IMR-90 (cell line): Measurements from ENCODE around the gene ADGRG4. TPM values are rescaled to one million over a fixed set of nuclear protein-coding genes. Genes with fewer than 3 reads are reported as not detected.

Experiments
- ATAC-seq: fragments of 200-7000 bp; cut with Tn5 transposase; 2 replicates; pipeline ENCODE4 v1.9.1; 2020; ENCODE audit warnings: low read depth, mild to moderate bottlenecking, moderate library complexity
- BruUV-seq: library from RNA; stranded (reverse); fragments of 400-500 nt; replicated peaks from 2 replicates; lab custom pipeline; 2021; lab: Mats Ljungman, UMichigan
- CTCF ChIA-PET: fragments of 300-600 bp; formaldehyde crosslinking; extraction: SDS; loops from one replicate; lab custom pipeline; 2021; ENCODE audit warnings: antibody characterized with exemption; lab: Yijun Ruan, JAX
- POLR2A ChIA-PET: fragments of 300-600 bp; sonication (Branson Sonifier 250); formaldehyde crosslinking; loops from one replicate; lab custom pipeline; 2022; ENCODE audit warnings: antibody characterized with exemption; ENCODE audit not compliant: unreplicated experiment; lab: Charles Lee
- DNase-seq: peaks from one replicate; pipeline ENCODE4 v3.0.0; 2013
- H2AFZ ChIP-seq: replicated peaks from 2 replicates; pipeline ENCODE3; 2013; ENCODE audit warnings: low read length, mild to moderate bottlenecking; ENCODE audit not compliant: poor library complexity
- H2AK5ac ChIP-seq: 2 replicates; pipeline ENCODE4 v1.6.1; 2013; ENCODE audit warnings: low read depth, low read length, inconsistent platforms
- H2AK9ac ChIP-seq: replicated peaks from 2 replicates; pipeline ENCODE3; 2013; ENCODE audit warnings: mild to moderate bottlenecking, low read depth, low read length, moderate library complexity; ENCODE audit not compliant: poor library complexity
- H2BK120ac ChIP-seq: 2 replicates; pipeline ENCODE4 v1.6.1; 2013; ENCODE audit warnings: low read depth, low read length, inconsistent platforms
- H2BK15ac ChIP-seq: 3 replicates; pipeline ENCODE4 v1.6.1; 2013; ENCODE audit warnings: low read depth, low read length, inconsistent platforms
- H2BK20ac ChIP-seq: 2 replicates; pipeline ENCODE4 v1.6.1; 2013; ENCODE audit warnings: low read depth, mild to moderate bottlenecking, inconsistent platforms, low read length, moderate library complexity
- H2BK5ac ChIP-seq: 2 replicates; pipeline ENCODE4 v1.6.1; 2013; ENCODE audit warnings: mild to moderate bottlenecking, low read depth, low read length, inconsistent platforms; ENCODE audit not compliant: poor library complexity, severe bottlenecking
- H3K14ac ChIP-seq: replicated peaks from 2 replicates; pipeline ENCODE4 v1.6.1; 2013; ENCODE audit warnings: low read depth, low read length, inconsistent platforms
- H3K18ac ChIP-seq: 2 replicates; pipeline ENCODE4 v1.6.1; 2013; ENCODE audit warnings: low read depth, low read length, control low read depth
- H3K23ac ChIP-seq: 2 replicates; pipeline ENCODE4 v1.6.1; 2013; ENCODE audit warnings: low read depth, low read length, inconsistent platforms
- H3K27ac ChIP-seq: 2 replicates; pipeline ENCODE4 v1.5.1; 2013; ENCODE audit warnings: mild to moderate bottlenecking, control low read depth, low read length; ENCODE audit not compliant: insufficient read depth
- H3K27me3 ChIP-seq: 2 replicates; pipeline ENCODE4 v1.6.1; 2013; ENCODE audit warnings: low read length; ENCODE audit not compliant: control insufficient read depth, insufficient read depth
- H3K36me3 ChIP-seq: 2 replicates; pipeline ENCODE4 v1.6.1; 2013; ENCODE audit warnings: low read length, mixed read lengths; ENCODE audit not compliant: control insufficient read depth, insufficient read depth
- H3K4ac ChIP-seq: 2 replicates; pipeline ENCODE4 v1.6.1; 2013; ENCODE audit warnings: low read depth, low read length, inconsistent platforms
- H3K4me1 ChIP-seq: 2 replicates; pipeline ENCODE4 v1.6.1; 2013; ENCODE audit warnings: low read length, mixed read lengths; ENCODE audit not compliant: control insufficient read depth, insufficient read depth
- H3K4me2 ChIP-seq: 2 replicates; pipeline ENCODE4 v1.6.1; 2013; ENCODE audit warnings: low read depth, mild to moderate bottlenecking, control low read depth, low read length, moderate library complexity
- H3K4me3 ChIP-seq: 2 replicates; pipeline ENCODE4 v1.5.1; 2013; ENCODE audit warnings: low read depth, mild to moderate bottlenecking, control low read depth, low read length, moderate library complexity; ENCODE audit not compliant: insufficient read depth
- H3K56ac ChIP-seq: 2 replicates; pipeline ENCODE4 v1.6.1; 2013; ENCODE audit warnings: low read length, inconsistent platforms; ENCODE audit not compliant: insufficient read depth; ENCODE audit errors: extremely low read depth
- H3K79me1 ChIP-seq, 2 experiments: 2 replicates each; pipeline ENCODE4 v1.6.1; 2013; ENCODE audit warnings: low read length in 2 of 2, inconsistent platforms in 1 of 2, low read depth in 1 of 2
- H3K9ac ChIP-seq: 2 replicates; pipeline ENCODE4 v1.6.1; 2013; ENCODE audit warnings: low read depth, low read length, control low read depth
- H3K9me1 ChIP-seq: 2 replicates; pipeline ENCODE4 v1.6.1; 2013; ENCODE audit warnings: low read length, inconsistent platforms; ENCODE audit not compliant: insufficient read depth
- H3K9me3 ChIP-seq: 2 replicates; pipeline ENCODE4 v1.6.1; 2013; ENCODE audit warnings: low read length; ENCODE audit not compliant: control insufficient read depth, insufficient read depth
- H4K20me1 ChIP-seq: 2 replicates; pipeline ENCODE4 v1.6.1; 2013; ENCODE audit warnings: low read length, inconsistent platforms; ENCODE audit not compliant: insufficient read depth
- H4K5ac ChIP-seq: 2 replicates; pipeline ENCODE4 v1.6.1; 2013; ENCODE audit warnings: mild to moderate bottlenecking, low read depth, low read length, control low read depth
- H4K8ac ChIP-seq, 2 experiments: 2 replicates each; pipeline ENCODE4 v1.6.1; 2013; ENCODE audit warnings: low read depth in 2 of 2, low read length in 2 of 2, control low read depth in 1 of 2, inconsistent platforms in 1 of 2
- H4K91ac ChIP-seq: 2 replicates; pipeline ENCODE4 v1.6.1; 2013; ENCODE audit warnings: low read depth, low read length, inconsistent platforms; ENCODE audit not compliant: insufficient read depth
- BHLHE40 ChIP-seq: fragments of 150-350 bp; IDR thresholded peaks from 2 replicates; pipeline ENCODE4 v1.6.1; 2016; ENCODE audit warnings: mild to moderate bottlenecking, low read depth, low read length
- CHD1 ChIP-seq: IDR thresholded peaks from 2 replicates; pipeline ENCODE4 v1.6.1; 2012; ENCODE audit warnings: low read depth, low read length, improper control_type of control experiment
- CTCF ChIP-seq: conservative IDR thresholded peaks from 2 replicates; pipeline ENCODE4 v1.5.1; 2012; ENCODE audit warnings: mild to moderate bottlenecking, low read depth, low read length, improper control_type of control experiment
- FOS ChIP-seq: fragments of 150-350 bp; IDR thresholded peaks from 2 replicates; pipeline ENCODE4 v1.6.1; 2016; ENCODE audit warnings: low read depth, low read length
- MXI1 ChIP-seq: IDR thresholded peaks from 2 replicates; pipeline ENCODE4 v1.6.1; 2012; ENCODE audit warnings: low read depth, mild to moderate bottlenecking, low read length, moderate library complexity, borderline replicate concordance
- WGBS, 2 experiments: methylation state at CpG; one replicate each; pipeline versions ENCODE4 v1.1.5 to v1.1.7; 2013; ENCODE audit warnings: missing lambda C conversion rate in 2 of 2; ENCODE audit not compliant: insufficient read length in 1 of 2; ENCODE audit errors: extremely low coverage in 2 of 2; 5-methylcytosine and 5-hydroxymethylcytosine counted together
- dilution Hi-C: fragments of 300-500 bp; cut with HindIII; formaldehyde crosslinking; loops from one replicate; pipeline ENCODE4 v1.14.3; 2018; ENCODE audit warnings: low sequenced_read_pairs; ENCODE audit not compliant: unreplicated experiment
- in situ Hi-C: fragments of 300-500 bp; cut with MboI; formaldehyde crosslinking; loops from 3 replicates; pipeline ENCODE4 v1.14.3; 2019; ENCODE audit warnings: low sequenced_read_pairs, inconsistent platforms, mixed read lengths
- intact Hi-C: fragments of 100-400 bp; cut with micrococcal nuclease; formaldehyde crosslinking; loops from 2 replicates; pipeline ENCODE4 v1.10.0; 2022
- polyA plus RNA-seq, 3 experiments: library from polyadenylated mRNA; depleted of rRNA; stranded (reverse); fragments of >200 nt; gene quantifications; 2 replicates each; pipeline ENCODE4 v1.2.3, GENCODE V29; 2012; ENCODE audit warnings: low replicate concordance in 1 of 3
- total RNA-seq: library from RNA; depleted of rRNA; stranded (reverse); fragments of >200 nt; gene quantifications from 2 replicates; pipeline ENCODE4 v1.2.3, GENCODE V29; 2012

Gene ADGRG4
- total and polyA plus RNA-seq, 2 of the 4 experiments (the other 2 are of a cell fraction) = under 0.01 TPM; not detected in 1

- CTCF ChIA-PET = no interaction called here
- Histone ChIP-seq H2BK5ac (no peak overlapping the region), H3K14ac (no peak overlapping the region), H3K4me1 (no peaks in the 10 kb centered on the region), H4K20me1 (no peaks in the 10 kb centered on the region), H3K9ac (no peak overlapping the region), H3K56ac (no peak overlapping the region), H4K91ac (no peak overlapping the region), H3K36me3 (no peaks in the 10 kb centered on the region), H2BK120ac (no peak overlapping the region), H2AK9ac (no peak overlapping the region), H3K4ac (no peak overlapping the region), H4K8ac (no peak overlapping the region), H3K27ac (no peak overlapping the region), H3K79me1 (no peaks in the 10 kb centered on the region), H3K9me3 (no peaks in the 10 kb centered on the region), H2BK20ac (no peak overlapping the region), H3K9me1 (no peaks in the 10 kb centered on the region), H3K27me3 (no peaks in the 10 kb centered on the region; the same call in none of the 2 replicates), H2AK5ac (no peak overlapping the region), H3K18ac (no peak overlapping the region), H4K5ac (no peak overlapping the region), H2BK15ac (no peak overlapping the region), H3K4me2 (no peak overlapping the region), H2AFZ (no peak overlapping the region), H3K23ac (no peak overlapping the region), H3K4me3 (no peak overlapping the region)
- no peak for ATAC-seq
- DNase-seq = no peak
- dilution Hi-C loops (no loop called here), in situ Hi-C loops (no loop called here), intact Hi-C loops (no loop called here)
- BruUV-seq = no TSS peak
- POLR2A ChIA-PET = no interaction called here
- no peak for TF ChIP-seq CTCF
- TF ChIP-seq MXI1 = no peak
- no peak for TF ChIP-seq FOS
- TF ChIP-seq BHLHE40 = no peak
- no peak for TF ChIP-seq CHD1
- 30% methylated on average over 2 of the region's 4 CpGs; no CpG with 5 or more reads in 1 of the 2 experiments for WGBS, 2 experiments
These were observed 53.4 kb downstream of the ADGRG4 start for GRCh38 chrX:136354201-136354600.
